ENCODE data around the gene CADM1. TPM values are rescaled to one million over a fixed set of nuclear protein-coding genes. Genes with fewer than 3 reads are reported as not detected.

Gene CADM1
- total and polyA plus RNA-seq, 2 donors (not counting 3 experiments of a cell fraction or from before 2014, with no cell fraction given), result 0.52 to 2.6 TPM

GRCh38 chr11:115541518-115541917, 37.3 kb upstream of the CADM1 start:
- Histone ChIP-seq H3K36me3 (ENCODE audit: control insufficient read depth in 2 of 2, extremely low read depth in 1 of 2, insufficient read depth in 2 of 2, low read length in 2 of 2) (no peaks in the 10 kb centered on the region), H3K27me3 (ENCODE audit: control insufficient read depth in 2 of 2, insufficient read depth in 2 of 2, low read length in 2 of 2) (no peaks in the 10 kb centered on the region), H3K27ac (ENCODE audit: insufficient read depth, low read depth, low read length) (no peak overlapping the region), H3K9ac (replicated peaks; ENCODE audit: extremely low read depth, insufficient read depth, low read length) (no peak overlapping the region), H2AFZ (ENCODE audit: low read depth, low read length) (no peak overlapping the region), H3K4me3 (replicated peaks in 1 of 3; ENCODE audit: insufficient read depth in 1 of 3, low read depth in 1 of 3, low read length in 3 of 3) (no peak overlapping the region), H3K9me1 (replicated peaks; ENCODE audit: control insufficient read depth, extremely low read depth, insufficient read depth, low read length) (no peaks in the 10 kb centered on the region), H3K79me2 (ENCODE audit: control insufficient read depth, insufficient read depth, low read length) (no peaks in the 10 kb centered on the region), H4K20me1 (replicated peaks; ENCODE audit: control insufficient read depth, extremely low read depth, insufficient read depth, low read length) (no peaks in the 10 kb centered on the region), H3K9me3 (replicated peaks; ENCODE audit: control insufficient read depth, insufficient read depth, low read length) (peaks cover 2% of the 10 kb centered on the region), H3K4me1 (ENCODE audit: control insufficient read depth, extremely low read depth, insufficient read depth, low read length) (no peaks in the 10 kb centered on the region), H3K4me2 (ENCODE audit: insufficient read depth, low read length) (no peak overlapping the region)
- no TSS peak for BruUV-seq (replicated peaks)
- no peak for TF ChIP-seq JUN (IDR thresholded peaks at IDR 0.05; ENCODE audit: borderline replicate concordance, insufficient read depth, insufficient read length, low read depth)
- TF ChIP-seq CTCF (IDR thresholded peaks at IDR 0.05; ENCODE audit: extremely low read depth in 1 of 2, insufficient read depth in 1 of 2, low read depth in 1 of 2, low read length in 2 of 2), result no peak
- TF ChIP-seq MYC (IDR thresholded peaks at IDR 0.05; ENCODE audit: low read depth, low read length), result no peak
- no peak for TF ChIP-seq FOS (IDR thresholded peaks at IDR 0.05; ENCODE audit: borderline replicate concordance, insufficient read depth, low read length)
- TF ChIP-seq GATA2 (IDR thresholded peaks at IDR 0.05; ENCODE audit: insufficient read depth, insufficient read length, low read depth, low read length), result no peak
- no peak for TF ChIP-seq POLR2AphosphoS5 (IDR thresholded peaks at IDR 0.05; ENCODE audit: insufficient read depth, low read depth, low read length)
- no peak for TF ChIP-seq EZH2 (IDR thresholded peaks at IDR 0.05; ENCODE audit: borderline replicate concordance, low read depth, low read length, severe bottlenecking)
- TF ChIP-seq POLR2A (IDR thresholded peaks at IDR 0.05; ENCODE audit: low read depth, low read length), result no peak
- TF ChIP-seq, protein P1, sequence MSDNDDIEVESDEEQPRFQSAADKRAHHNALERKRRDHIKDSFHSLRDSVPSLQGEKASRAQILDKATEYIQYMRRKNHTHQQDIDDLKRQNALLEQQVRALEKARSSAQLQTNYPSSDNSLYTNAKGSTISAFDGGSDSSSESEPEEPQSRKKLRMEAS (IDR thresholded peaks at IDR 0.05; ENCODE audit: insufficient read depth, insufficient read length), result no peak
- DNase-seq (ENCODE audit: low read depth, low spot score) (no peak), FAIRE-seq (no peak)
- POLR2A ChIA-PET, result no interaction called here
- dilution Hi-C loops (cut with MboI; ENCODE audit: extremely low pct_ligation_motif_present, low sequenced_read_pairs) (no loop called here), intact Hi-C loops (cut with micrococcal nuclease) (no loop called here)
- CTCF ChIA-PET, result no interaction called here
